Endothelial cell of hepatic sinusoid (primary cell): ENCODE measurements around the gene MPPED1.

Experiments
- in situ Hi-C: cut with HindIII; loops from 2 replicates; pipeline ENCODE4 v1.10.0; 2017; ENCODE audit warnings: low sequenced_read_pairs

Gene MPPED1, protein sequence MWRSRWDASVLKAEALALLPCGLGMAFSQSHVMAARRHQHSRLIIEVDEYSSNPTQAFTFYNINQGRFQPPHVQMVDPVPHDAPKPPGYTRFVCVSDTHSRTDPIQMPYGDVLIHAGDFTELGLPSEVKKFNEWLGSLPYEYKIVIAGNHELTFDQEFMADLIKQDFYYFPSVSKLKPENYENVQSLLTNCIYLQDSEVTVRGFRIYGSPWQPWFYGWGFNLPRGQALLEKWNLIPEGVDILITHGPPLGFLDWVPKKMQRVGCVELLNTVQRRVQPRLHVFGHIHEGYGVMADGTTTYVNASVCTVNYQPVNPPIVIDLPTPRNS

DNA sequence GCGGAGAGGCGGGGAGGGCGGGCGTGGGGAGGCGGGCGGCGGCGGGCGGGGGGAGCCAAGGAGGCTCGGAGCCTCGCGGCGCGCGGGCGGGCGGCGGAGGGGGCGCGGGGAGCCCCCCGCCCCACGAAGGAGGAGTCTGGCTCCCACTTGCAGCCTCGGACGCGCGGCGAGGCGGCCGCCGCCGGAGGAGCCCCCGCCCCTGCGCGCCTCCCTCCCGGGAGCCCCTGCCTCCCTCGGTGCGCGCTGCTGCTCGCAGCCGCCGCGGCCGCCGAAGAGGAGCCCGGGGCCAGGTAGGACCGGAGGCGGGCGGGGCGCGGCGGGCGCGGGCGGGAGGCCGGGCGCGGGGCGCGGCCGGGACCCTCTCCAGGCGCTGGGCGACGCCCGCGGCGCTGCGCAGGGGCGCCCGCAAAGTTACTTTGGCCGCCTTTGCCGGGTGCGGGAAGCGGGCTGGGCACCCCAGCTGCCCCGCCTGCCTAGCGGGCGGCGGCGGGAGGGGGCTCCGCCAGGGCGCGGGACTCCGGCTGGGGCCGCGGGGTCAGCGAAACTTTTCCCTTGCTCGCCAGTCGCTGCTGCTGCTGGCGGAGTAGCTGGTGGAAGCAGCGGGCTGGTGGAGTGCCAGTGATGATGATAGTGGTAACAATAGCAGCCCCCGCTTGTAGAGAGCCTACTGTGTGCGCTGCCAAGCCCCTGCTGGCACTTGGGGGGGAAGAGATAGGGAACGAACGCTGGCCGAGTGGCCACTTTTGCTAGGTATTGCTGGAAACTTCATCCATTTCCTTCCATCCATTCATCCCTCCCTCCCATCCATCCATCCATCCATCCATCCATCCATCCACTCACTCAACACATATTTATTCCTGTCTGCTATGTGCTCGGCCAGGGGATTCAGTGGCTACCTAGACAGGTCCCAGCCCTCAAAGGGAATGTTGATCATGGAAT lies at the start of gene MPPED1:
TSS of gene MPPED1 (plus strand) at position 146 of the 939 bp plus-strand sequence. CDS start 12,972 bp downstream, outside the sequence.
- in situ Hi-C loops, result no loop called here

DNA sequence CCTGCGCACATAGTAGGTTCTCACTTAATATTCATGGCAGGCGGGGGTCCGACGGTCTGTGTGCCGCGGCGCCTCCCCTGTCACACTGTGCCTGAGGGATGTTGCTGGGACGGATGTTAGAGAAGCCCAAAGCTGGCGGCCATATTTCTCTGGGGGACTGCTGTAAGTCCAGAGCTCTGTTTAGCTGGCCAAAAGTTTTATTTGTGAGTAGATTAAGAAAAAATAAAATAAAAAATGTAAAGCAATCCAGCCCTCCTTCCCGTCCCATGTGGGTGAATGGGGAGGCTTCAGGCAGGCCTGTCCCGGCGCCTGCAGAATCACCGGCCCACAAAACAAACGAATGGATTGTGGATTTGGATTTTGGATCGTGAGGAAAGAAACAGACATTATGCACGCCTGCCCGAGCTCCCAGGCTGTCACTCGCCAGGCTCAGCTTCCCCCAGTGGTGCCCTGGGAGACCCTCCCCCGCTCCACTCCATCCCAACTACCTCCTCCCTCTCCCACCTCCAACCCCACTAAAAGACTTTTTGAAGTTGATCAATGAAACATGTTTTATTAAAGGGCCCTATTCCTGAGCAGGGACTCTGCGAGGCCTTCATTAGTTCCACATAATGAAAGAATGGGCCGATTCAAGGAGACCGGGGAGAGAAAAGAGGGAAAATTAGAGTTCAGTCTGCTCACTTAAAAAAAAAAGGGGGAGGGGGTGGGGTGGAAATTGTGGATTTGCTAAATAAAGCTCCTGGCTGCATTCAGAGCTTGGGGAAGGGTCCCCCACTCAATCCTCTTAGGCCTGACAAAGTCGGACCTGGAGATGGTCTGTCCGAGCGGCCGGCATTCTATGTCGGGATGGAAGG lies 48.3 kb upstream of the MPPED1 start:
- in situ Hi-C loops, result no loop called here

DNA sequence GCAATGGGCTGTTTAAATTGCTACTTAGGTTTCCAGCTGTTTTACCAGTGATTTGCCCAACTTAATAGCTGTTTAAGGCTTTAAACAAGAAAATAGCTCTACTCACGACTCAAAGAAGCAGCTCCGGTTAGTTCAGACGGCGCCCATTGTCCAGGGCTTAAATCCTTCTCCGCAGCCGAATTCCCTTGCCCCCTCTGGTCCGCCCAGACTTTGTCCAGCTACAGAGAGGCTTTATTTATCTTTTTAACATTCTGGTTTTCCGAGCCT lies 47.7 kb upstream of the MPPED1 start:
- in situ Hi-C loops, result no loop called here

DNA sequence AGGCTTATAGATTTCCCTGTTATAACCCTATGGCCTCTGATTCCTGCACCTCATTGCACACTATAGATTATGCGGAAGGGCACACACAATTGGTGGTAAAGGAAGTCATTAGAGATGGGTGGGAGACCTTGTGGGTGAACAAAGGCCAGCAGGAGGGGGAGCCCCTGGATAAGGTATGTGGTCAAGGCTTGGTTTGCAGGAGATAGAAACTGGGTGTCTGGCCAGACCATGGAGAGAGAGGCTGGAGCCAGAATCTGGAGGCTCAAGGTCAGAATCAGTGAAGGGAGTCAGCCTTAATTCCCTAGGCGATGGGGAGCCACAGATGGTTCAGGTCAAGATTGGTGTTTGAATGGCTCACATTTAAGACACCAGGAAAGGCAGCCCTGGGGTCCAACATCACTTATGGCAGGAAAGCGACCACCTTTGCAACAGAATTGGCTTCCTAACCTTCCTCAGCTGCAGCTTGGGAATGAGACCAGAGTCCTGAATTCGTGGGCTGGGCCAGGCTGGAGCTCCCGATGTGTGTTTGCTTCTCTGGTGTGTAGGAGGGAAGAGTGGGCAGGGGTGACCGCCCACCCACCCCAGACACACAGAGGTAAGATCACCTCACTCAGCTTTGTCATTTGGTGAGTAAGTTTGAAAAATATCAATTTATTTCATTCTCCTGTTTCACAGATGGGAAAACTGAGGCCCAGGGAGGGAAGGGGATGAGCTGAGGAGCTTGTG lies 45.9 kb upstream of the MPPED1 start:
- in situ Hi-C loops, result no loop called here

DNA sequence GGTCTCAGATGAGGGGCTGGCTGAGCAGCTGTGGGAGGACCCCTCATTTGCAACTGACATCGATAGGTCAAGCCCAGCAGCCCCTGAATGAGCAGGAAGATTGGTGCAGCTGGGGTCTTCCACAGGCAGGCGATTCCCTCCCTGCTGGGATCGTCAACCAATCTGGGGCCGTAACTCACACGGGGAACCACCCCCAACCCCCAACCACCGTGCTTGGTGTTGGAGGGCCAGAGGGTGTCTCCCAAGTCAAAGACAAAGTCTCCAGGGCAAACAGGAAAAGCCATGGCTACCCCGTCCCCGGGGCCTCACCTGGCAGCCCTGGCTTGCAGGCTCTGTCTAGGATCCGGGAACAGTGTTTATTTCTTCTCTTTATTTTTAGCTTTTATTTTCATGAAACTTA lies 41.8 kb upstream of the MPPED1 start:
- in situ Hi-C loops, result no loop called here

DNA sequence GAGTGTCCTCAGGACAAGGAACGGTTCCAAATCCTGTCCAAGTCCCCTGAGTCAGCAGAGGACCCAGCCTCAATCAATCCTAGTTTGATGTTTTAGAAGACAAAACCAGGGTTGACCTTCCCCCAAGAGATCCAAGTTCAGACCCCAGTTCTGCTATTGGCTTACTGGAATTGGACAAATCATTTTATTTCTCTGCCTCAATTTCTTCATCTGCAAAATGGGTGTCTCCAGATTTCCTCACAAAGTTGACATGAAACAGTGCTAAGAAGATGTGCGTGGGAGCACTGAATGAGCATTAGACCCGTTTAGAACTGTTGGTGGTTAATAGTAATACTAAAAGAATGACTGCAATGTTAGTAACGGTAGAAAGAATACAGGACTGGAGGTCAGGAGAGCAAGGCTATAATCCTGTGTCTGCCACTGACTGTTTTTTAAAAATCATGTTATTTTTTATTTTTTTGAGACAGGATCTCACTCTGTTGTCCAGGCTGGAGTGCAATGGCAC lies 35.8 kb upstream of the MPPED1 start:
- in situ Hi-C loops, result no loop called here

DNA sequence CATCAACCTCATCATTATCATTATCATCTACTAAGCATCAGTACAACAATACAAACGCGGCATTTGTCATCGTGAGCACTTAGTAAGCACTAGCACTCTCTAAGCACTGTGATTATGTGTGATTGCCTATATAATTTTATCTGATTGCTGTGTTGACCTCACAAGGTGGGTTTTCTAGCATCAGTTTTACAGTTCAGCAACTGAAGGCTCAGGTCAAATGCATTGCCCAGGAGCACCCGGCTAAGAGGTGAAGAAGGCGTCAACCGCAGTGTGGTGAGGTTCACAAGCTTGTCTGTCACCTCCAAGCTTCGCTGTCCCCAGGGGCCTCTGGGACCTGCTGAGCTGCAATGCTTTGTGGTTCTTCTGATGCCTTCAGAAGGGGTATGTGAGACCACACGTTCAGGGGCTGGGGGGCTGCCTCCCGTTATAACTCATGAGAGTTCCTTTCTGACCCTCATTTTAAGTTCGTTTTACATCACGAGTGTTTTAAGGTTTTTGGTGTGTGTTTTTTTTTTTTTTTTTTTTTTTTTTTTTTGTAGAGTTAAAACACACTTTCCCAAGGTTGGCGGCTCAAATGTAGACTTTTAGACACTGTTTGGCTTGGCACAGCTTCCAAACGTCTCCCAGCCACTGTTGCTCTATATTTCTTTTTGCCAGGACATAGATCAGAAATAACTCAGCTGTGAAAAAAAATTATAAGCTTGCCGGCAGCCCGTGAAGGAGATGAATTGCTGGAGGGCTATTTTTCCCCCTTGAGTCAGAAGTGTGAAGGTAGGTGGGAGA lies 34.9 kb upstream of the MPPED1 start:
- in situ Hi-C loops, result no loop called here

DNA sequence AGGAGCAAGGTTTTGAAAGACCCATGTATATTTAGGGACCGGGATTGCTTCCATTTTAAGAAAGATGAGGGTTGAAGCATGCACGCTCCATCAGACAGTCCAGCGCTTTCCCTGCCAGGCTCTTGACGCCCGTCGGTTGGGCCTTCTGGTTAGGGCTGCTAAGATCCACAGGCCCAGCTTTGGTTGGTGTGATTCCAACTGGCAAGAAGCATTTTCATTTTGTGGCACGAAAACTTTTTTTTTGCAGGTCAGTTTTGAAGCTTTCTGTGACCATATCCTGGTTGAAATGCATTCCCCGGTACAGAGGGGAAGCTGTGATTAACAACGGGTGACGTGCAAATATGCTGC lies 34.3 kb upstream of the MPPED1 start:
- in situ Hi-C loops, result no loop called here

DNA sequence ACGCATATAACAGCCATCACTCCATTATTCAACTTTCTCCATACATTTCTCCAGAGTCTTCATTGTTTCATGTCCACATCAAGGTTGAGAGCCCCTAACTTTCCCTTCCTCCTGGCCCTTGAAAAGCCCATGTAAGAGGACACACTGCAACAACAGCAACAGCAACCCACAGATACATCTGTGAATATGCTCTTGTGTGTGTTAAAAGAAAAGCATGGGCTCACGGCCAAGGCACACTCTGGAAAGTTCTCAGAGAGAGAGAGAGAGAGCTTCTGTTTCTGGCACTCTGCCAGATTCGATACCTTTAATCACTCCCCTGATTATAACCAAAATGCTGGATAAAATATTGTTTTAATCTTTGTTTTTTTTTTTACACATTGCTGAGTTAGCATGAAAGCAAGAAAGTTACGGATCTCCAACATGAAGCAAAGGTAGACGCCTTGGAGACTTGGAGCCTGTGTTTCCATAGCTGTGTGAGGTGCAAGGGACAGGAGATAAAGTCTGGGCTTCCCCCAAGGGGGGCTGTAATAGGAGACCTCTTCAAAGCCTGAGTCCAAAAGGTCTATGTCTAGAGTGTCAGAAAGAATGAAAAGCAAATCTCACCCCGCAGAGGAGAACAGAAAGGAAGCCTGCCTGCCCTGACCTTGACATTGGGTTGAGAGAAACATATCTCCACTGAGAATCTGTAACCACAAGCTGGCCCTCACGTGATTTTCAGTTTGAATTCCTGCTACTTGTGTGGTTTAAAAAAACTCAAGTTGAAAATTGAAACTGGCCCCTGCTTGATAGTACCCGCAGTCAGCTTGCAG lies 33.7 kb upstream of the MPPED1 start:
- in situ Hi-C loops, result no loop called here

DNA sequence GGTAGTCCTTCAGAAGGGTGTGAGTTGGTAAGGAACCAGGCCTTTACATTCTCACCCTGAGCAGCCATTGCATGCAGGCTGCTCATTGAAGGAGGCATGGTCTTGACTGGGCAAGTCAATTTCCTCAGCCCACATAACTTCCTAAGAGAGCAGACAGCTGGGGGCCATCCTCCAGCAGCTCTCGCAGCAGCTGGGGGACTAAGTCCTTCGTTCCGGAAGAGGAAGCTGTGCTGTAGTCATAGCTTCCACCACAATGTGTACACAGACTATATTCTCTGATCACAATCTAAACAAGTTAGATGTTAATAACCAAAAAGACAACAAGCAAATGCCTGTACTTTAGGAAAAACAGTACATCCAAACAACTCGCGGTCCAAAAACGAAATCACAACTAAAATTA lies 30.1 kb upstream of the MPPED1 start:
- in situ Hi-C loops, result no loop called here

DNA sequence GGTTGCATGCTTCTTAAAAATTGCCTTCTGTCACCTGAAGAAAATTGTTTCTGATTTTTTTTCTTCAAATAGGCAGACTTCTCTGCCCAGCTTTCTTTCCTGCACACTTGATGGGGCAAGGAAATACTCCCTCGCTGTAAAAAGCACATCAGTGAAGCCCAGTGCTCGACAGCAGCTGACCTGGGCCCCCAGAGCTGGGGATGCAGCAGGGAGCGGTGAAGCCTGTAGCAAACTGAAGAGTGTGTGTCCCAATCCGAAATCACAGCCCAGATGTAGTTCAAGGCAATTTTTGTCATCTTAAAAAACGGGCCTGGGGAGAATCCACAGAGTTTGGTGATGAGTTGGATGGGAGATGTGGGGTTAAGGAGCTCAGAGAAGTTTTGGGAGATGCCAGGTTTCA lies 27.0 kb upstream of the MPPED1 start:
- in situ Hi-C loops, result no loop called here

DNA sequence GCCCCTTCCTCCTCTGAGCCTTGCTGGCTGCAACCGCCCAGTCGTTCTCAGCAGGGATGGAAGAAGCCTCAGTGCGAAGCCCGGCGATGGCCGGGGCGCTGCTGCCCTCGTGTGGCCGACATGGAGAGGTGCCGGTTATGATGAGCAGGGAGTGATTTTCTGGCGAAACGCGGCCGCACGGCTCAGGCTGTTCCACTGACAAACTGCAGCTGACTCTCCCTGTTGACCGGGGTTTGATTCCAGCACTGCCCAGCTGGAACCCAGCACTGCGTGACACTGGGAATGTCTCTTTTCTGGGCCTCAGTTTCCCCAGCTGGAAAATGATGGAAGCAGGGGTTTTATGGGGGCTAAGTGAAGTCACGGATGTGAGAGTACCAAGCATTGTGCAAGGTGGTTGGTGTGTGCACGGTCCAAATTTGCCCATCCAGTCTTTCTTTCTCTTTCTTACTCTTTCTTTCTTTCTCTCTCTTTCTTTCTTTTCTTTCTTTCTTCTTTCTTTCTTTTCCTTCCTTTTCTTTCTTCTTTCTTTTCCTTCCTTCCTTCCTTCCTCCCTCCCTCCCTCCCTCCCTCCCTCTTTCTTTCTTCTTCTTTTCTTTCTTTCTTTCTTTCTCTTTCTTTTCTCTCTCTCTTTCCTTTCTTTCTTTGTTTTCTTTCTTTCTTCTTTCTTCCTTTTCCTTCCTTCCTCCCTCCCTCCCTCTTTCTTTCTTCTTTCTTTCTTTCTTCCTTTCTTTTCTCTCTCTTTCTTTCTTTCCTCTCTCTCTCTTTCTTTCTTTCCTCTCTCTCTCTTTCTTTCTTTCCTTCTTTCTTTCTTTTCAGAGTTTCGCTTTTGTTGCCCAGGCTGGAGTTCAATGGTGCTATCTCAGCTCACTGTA lies 25.8 kb upstream of the MPPED1 start:
- in situ Hi-C loops, result no loop called here

DNA sequence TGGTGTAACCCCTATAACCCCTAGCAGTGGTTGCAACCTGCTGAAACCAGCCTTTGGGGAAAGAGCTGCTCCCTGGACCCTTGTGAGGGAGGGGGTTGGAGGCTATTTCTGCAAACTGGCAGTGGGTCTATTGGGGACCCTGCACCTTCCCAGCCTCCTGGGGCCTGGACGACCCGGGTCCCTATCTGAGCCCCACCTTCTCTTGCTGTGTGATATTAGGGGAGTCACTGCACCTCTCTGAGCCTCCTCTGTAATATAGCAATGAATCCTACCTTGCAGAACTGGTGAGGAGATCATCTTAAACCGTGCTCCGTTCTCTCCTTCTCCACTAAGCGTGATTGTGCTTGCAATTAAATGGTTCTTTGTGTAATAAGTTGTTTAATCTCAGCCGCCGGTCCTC lies 24.0 kb upstream of the MPPED1 start:
- in situ Hi-C loops, result no loop called here

DNA sequence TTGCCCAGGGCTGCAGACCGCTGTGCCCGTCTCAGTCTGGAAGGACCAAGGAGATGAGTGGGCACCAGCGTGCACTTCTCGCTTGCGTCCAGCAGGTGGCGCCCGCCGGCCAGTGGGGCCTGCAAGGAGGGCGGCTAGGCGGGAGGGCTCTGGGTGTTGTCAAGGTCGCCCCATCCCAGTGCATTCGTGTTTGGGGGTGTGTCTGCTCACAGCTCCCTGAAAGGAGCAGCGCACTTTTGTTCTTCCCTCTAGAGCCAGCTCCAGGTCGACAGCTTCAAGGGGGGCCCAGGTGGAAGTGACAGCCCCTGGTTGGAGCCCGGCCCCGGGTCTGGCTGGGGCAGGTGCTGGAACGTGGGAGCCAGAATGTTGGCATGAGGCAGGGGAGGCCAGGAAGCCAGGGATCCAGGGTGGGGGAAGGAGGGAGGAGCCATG lies 23.4 kb upstream of the MPPED1 start:
- in situ Hi-C loops, result no loop called here

DNA sequence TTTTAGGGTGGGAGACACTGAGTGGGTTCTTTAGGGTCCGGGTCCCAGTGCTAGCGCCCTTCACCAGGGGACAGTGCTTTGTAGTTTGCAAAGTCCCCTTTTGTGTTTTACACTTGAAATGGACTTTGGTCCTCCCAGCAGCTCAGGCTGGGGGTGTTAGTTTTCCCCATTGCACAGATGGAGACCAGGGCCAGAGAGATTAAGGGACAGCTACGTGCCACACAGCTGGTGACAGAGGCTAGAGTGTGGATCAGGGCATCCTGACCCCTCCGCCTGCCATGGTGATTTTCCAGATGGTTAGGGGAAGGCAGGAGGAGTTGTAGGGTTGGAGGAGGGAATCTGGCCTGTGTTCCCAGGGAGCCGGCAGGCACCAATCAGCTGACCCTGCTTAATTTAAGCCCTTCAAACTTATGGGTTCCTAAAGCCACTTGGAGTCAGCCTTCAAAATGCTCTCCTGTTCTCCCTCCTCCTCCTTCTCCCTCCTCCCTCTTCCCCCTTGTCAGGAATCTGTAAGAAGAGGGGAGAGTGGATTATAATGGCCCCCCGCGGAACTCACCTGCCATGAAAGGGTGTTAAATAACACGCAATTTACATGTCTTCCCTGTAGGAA lies 22.5 kb upstream of the MPPED1 start:
- in situ Hi-C loops, result no loop called here

DNA sequence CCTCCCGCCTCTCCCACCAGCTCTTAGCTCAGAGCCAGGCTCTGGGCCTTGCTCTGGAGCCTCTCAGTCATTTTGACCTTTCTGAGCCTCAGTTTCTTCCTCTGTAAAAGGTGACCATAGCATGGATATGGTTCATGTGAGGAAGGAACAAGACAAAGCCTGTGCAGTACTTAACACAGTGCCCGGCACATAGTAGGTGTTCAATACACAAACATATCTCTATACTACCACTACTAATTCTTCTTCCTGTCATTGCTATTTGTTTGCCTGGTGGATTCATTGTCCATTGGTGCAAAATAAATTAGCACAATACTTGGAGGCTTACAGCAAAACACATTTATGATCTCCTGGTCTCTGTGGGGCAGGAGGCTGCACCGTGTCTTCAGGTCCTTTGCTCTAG lies 21.6 kb upstream of the MPPED1 start:
- in situ Hi-C loops, result no loop called here

DNA sequence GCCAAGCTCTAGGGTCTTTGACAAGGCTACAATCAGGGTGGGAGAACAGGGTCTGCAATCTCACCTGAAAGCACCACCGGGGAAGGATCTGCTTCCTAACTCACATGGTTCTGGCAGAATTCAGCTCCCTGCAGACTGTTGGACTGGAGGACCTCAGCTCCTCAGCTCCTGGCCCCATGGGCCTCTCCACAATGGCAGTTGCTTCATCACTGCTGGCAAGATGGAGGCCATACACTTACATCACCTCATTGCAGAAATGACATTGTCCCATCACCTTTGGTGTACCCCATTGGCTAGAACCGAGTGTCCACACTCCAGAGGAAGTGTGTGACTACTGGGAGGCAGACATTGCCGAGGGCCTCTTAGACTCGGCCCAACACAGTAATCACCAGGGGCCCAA lies 20.9 kb upstream of the MPPED1 start:
- in situ Hi-C loops, result no loop called here

DNA sequence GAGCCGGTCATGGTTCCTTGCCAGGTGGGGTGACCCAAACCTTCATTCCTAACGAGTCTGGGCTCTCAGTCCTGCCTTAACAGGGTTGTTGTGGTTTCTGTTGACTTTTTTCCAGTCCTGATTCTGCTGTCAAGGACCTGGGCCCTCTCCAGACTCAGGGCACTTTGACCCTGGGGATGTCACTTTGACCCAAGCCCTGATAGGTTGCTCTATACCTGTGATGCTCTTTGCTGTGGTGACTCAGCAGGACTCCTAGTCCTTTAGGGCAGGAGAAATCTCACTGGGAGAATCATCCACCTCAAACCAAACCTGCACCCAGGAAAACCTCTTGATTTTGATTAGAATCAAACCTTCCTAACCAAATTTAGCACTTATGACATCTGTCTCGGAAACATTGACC lies 20.5 kb upstream of the MPPED1 start:
- in situ Hi-C loops, result no loop called here
